ENCODE measurements around the gene RNF144B. TPM values are rescaled to one million over a fixed set of nuclear protein-coding genes. Genes with fewer than 3 reads are reported as not detected.
"Not testable (repeated sequence)": the region's sequence is repeated elsewhere in the genome, so short reads cannot be mapped to it uniquely, and the experiment has no call there.

Gene RNF144B
- total and polyA plus RNA-seq, 2 experiments from 2014 or later: 4.2 to 9.0 TPM

DNA sequence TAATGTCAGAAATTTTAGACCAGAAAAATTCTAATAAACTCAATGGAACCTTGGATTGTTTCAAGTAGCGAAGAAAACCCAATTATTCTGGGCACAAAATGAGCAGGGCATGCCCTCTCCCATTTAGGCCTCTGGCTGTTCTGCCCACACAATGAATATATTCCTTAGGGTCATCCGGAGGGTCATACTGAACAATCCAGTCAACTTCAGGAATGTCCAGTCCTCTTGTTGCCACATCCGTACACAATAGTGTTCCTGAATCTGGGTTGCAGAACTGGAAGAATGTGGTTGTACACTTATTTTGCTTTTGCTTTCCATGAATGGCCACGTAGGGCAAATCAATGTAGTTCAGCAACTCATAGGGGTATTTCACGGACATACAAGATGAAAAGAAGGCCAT lies 23.4 kb upstream of the RNF144B start (continued):
- TF ChIP-seq, protein P1, sequence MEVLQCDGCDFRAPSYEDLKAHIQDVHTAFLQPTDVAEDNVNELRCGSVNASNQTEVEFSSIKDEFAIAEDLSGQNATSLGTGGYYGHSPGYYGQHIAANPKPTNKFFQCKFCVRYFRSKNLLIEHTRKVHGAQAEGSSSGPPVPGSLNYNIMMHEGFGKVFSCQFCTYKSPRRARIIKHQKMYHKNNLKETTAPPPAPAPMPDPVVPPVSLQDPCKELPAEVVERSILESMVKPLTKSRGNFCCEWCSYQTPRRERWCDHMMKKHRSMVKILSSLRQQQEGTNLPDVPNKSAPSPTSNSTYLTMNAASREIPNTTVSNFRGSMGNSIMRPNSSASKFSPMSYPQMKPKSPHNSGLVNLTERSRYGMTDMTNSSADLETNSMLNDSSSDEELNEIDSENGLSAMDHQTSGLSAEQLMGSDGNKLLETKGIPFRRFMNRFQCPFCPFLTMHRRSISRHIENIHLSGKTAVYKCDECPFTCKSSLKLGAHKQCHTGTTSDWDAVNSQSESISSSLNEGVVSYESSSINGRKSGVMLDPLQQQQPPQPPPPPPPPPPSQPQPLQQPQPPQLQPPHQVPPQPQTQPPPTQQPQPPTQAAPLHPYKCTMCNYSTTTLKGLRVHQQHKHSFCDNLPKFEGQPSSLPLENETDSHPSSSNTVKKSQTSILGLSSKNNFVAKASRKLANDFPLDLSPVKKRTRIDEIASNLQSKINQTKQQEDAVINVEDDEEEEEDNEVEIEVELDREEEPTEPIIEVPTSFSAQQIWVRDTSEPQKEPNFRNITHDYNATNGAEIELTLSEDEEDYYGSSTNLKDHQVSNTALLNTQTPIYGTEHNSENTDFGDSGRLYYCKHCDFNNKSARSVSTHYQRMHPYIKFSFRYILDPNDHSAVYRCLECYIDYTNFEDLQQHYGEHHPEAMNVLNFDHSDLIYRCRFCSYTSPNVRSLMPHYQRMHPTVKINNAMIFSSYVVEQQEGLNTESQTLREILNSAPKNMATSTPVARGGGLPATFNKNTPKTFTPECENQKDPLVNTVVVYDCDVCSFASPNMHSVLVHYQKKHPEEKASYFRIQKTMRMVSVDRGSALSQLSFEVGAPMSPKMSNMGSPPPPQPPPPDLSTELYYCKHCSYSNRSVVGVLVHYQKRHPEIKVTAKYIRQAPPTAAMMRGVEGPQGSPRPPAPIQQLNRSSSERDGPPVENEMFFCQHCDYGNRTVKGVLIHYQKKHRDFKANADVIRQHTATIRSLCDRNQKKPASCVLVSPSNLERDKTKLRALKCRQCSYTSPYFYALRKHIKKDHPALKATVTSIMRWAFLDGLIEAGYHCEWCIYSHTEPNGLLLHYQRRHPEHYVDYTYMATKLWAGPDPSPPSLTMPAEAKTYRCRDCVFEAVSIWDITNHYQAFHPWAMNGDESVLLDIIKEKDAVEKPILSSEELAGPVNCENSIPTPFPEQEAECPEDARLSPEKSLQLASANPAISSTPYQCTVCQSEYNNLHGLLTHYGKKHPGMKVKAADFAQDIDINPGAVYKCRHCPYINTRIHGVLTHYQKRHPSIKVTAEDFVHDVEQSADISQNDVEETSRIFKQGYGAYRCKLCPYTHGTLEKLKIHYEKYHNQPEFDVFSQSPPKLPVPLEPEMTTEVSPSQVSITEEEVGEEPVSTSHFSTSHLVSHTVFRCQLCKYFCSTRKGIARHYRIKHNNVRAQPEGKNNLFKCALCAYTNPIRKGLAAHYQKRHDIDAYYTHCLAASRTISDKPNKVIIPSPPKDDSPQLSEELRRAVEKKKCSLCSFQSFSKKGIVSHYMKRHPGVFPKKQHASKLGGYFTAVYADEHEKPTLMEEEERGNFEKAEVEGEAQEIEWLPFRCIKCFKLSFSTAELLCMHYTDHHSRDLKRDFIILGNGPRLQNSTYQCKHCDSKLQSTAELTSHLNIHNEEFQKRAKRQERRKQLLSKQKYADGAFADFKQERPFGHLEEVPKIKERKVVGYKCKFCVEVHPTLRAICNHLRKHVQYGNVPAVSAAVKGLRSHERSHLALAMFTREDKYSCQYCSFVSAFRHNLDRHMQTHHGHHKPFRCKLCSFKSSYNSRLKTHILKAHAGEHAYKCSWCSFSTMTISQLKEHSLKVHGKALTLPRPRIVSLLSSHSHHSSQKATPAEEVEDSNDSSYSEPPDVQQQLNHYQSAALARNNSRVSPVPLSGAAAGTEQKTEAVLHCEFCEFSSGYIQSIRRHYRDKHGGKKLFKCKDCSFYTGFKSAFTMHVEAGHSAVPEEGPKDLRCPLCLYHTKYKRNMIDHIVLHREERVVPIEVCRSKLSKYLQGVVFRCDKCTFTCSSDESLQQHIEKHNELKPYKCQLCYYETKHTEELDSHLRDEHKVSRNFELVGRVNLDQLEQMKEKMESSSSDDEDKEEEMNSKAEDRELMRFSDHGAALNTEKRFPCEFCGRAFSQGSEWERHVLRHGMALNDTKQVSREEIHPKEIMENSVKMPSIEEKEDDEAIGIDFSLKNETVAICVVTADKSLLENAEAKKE (CRISPR knock-in tag; IDR thresholded peaks at IDR 0.05): no peak
- TF ChIP-seq CREB1 (CRISPR knock-in tag; IDR thresholded peaks at IDR 0.05; ENCODE audit: low read depth) (no peak), EZH2 (IDR thresholded peaks at IDR 0.05; ENCODE audit: low read depth, unreplicated experiment) (no peak), JUNB (IDR thresholded peaks at IDR 0.05; ENCODE audit: unreplicated experiment) (no peak), STAT1 (IDR thresholded peaks at IDR 0.05; ENCODE audit: unreplicated experiment) (no peak), ZNF114 (CRISPR knock-in tag; IDR thresholded peaks at IDR 0.05) (no peak), NANOG (IDR thresholded peaks at IDR 0.05; ENCODE audit: borderline replicate concordance) (no peak), ZNF331 (CRISPR knock-in tag; IDR thresholded peaks at IDR 0.05; ENCODE audit: low read depth) (no peak)
- TF ChIP-seq, protein P2, sequence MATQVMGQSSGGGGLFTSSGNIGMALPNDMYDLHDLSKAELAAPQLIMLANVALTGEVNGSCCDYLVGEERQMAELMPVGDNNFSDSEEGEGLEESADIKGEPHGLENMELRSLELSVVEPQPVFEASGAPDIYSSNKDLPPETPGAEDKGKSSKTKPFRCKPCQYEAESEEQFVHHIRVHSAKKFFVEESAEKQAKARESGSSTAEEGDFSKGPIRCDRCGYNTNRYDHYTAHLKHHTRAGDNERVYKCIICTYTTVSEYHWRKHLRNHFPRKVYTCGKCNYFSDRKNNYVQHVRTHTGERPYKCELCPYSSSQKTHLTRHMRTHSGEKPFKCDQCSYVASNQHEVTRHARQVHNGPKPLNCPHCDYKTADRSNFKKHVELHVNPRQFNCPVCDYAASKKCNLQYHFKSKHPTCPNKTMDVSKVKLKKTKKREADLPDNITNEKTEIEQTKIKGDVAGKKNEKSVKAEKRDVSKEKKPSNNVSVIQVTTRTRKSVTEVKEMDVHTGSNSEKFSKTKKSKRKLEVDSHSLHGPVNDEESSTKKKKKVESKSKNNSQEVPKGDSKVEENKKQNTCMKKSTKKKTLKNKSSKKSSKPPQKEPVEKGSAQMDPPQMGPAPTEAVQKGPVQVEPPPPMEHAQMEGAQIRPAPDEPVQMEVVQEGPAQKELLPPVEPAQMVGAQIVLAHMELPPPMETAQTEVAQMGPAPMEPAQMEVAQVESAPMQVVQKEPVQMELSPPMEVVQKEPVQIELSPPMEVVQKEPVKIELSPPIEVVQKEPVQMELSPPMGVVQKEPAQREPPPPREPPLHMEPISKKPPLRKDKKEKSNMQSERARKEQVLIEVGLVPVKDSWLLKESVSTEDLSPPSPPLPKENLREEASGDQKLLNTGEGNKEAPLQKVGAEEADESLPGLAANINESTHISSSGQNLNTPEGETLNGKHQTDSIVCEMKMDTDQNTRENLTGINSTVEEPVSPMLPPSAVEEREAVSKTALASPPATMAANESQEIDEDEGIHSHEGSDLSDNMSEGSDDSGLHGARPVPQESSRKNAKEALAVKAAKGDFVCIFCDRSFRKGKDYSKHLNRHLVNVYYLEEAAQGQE (IDR thresholded peaks at IDR 0.05; ENCODE audit: unreplicated experiment): no peak

DNA sequence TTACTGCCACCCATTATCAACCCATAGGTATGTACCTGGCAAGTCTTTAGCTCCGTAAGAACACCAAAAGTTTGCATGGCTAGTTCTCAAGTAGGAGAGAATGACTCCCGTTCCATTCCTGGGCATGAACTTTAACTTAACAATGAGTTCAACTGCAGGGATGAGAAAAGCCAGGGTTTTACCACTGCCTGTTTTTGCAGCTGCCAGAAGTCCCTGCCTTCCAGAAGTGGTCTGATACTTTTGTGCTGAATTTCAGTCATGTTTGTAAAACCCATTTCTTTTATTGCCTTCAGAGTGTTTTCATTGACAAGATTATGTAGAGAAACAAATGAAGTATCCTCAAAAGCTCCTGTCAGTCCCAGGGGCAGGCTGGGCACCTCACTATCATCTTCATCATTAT lies 22.6 kb upstream of the RNF144B start:
- H3K4me3 Mint-ChIP-seq; H3K27ac Mint-ChIP-seq; H3K4me1 ChIP-seq (ENCODE audit: insufficient read depth); H3K36me3 Mint-ChIP-seq (ENCODE audit: low read depth); H3K27me3 ChIP-seq (ENCODE audit: insufficient read depth); H3K27me3 Mint-ChIP-seq (ENCODE audit: insufficient read depth, low read depth, poor library complexity); H4K20me1 ChIP-seq (replicated peaks; ENCODE audit: insufficient read depth); H3K4me2 ChIP-seq; H3K79me2 ChIP-seq (replicated peaks; ENCODE audit: insufficient read depth); H3K9me2 ChIP-seq (ENCODE audit: insufficient read depth); H3F3A ChIP-seq (replicated peaks; ENCODE audit: low read depth); DNase-seq (ENCODE audit: low spot score); H2AFZ ChIP-seq; H3K36me3 ChIP-seq (ENCODE audit: insufficient read depth); H3K9me3 Mint-ChIP-seq; H3K4me1 Mint-ChIP-seq; ATAC-seq; H3K27ac ChIP-seq (ENCODE audit: low read depth); H3K4me3 ChIP-seq: not testable (repeated sequence)
